Measurements from ENCODE around the gene ZNF124.

Gene ZNF124

GRCh38 chr1:247193958-247194357 lies 22.1 kb upstream of the ZNF124 start:
- no peak overlapping the region for H3K4me3 Mint-ChIP-seq
- peaks cover 58% of the 10 kb centered on the region for H3K9me3 Mint-ChIP-seq
- H3K36me3 Mint-ChIP-seq (ENCODE audit: low read depth), result peaks cover 99% of the 10 kb centered on the region
- H3K4me1 Mint-ChIP-seq, result no peaks in the 10 kb centered on the region
- TF ChIP-seq CTCF (IDR thresholded peaks at IDR 0.05; ENCODE audit: unreplicated experiment in 3 of 3), result no peak
- H3K27me3 Mint-ChIP-seq (ENCODE audit: low read depth), result no peaks in the 10 kb centered on the region
- H3K27ac Mint-ChIP-seq, result no peak overlapping the region

- Mint-ChIP-seq H3K4me3 (no peak overlapping the region), H3K9me3 (peaks cover 65% of the 10 kb centered on the region), H3K27me3 (ENCODE audit: low read depth) (no peaks in the 10 kb centered on the region), H3K27ac (no peak overlapping the region), H3K36me3 (ENCODE audit: low read depth) (peaks cover 88% of the 10 kb centered on the region), H3K4me1 (no peaks in the 10 kb centered on the region)
- no peak for TF ChIP-seq CTCF (IDR thresholded peaks at IDR 0.05; ENCODE audit: unreplicated experiment in 3 of 3)
Measured at GRCh38 chr1:247189981-247190798, 18.4 kb upstream of the ZNF124 start.

- H3K27ac Mint-ChIP-seq, result peak overlapping the region; percentile 53 to 72 (median 56)
- H3K4me3 Mint-ChIP-seq, result no peak overlapping the region
- no peaks in the 10 kb centered on the region for H3K4me1 Mint-ChIP-seq
- peaks cover 49% of the 10 kb centered on the region for H3K36me3 Mint-ChIP-seq (ENCODE audit: low read depth)
- no peak for TF ChIP-seq CTCF (IDR thresholded peaks at IDR 0.05; ENCODE audit: unreplicated experiment in 3 of 3)
- no peaks in the 10 kb centered on the region for H3K27me3 Mint-ChIP-seq (ENCODE audit: low read depth)
- H3K9me3 Mint-ChIP-seq, result peaks cover 41% of the 10 kb centered on the region
Measured at GRCh38 chr1:247185667-247186066, 13.8 kb upstream of the ZNF124 start.

- no peak overlapping the region for H3K27ac Mint-ChIP-seq
- no peaks in the 10 kb centered on the region for H3K4me1 Mint-ChIP-seq
- no peak overlapping the region for H3K4me3 Mint-ChIP-seq
- H3K9me3 Mint-ChIP-seq, result peaks cover 31% of the 10 kb centered on the region
- no peak for TF ChIP-seq CTCF (IDR thresholded peaks at IDR 0.05; ENCODE audit: unreplicated experiment in 3 of 3)
- no peaks in the 10 kb centered on the region for H3K27me3 Mint-ChIP-seq (ENCODE audit: low read depth)
- peaks cover 35% of the 10 kb centered on the region for H3K36me3 Mint-ChIP-seq (ENCODE audit: low read depth)
Measured at GRCh38 chr1:247184254-247184653, 12.4 kb upstream of the ZNF124 start.

- Mint-ChIP-seq H3K27ac (no peak overlapping the region), H3K9me3 (peaks cover 27% of the 10 kb centered on the region), H3K27me3 (ENCODE audit: low read depth) (no peaks in the 10 kb centered on the region), H3K4me3 (no peak overlapping the region), H3K36me3 (ENCODE audit: low read depth) (peaks cover 26% of the 10 kb centered on the region), H3K4me1 (no peaks in the 10 kb centered on the region)
- no peak for TF ChIP-seq CTCF (IDR thresholded peaks at IDR 0.05; ENCODE audit: unreplicated experiment in 3 of 3)
Measured at GRCh38 chr1:247182994-247183393, 11.2 kb upstream of the ZNF124 start.

DNA sequence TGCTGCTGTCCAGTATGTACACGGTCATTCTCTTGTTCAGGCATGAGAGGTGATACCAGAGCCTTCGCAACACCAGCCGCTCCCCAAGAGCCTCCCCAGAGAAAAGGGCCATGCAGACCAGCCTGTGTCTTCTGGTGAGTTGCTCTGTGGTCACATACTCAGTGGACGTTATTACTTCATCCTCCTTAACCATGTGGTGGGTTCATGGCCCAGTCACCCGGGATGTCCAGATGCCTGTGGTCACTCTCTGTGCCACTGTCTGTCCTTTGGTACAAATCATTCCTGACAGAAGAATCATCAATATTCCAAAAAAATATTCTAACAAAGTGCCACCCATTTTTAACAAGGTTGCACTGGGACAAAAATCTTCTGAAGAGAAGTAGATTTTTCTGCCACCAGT lies 8.8 kb upstream of the ZNF124 start:
- Mint-ChIP-seq H3K9me3 (peaks cover 16% of the 10 kb centered on the region), H3K4me1 (no peaks in the 10 kb centered on the region)

More for the DNA sequence above, 8.8 kb upstream of the ZNF124 start:
- Mint-ChIP-seq H3K27me3 (ENCODE audit: low read depth) (no peaks in the 10 kb centered on the region), H3K4me3 (no peak overlapping the region), H3K27ac (no peak overlapping the region), H3K36me3 (ENCODE audit: low read depth) (peaks cover 10% of the 10 kb centered on the region)
- TF ChIP-seq CTCF (IDR thresholded peaks at IDR 0.05; ENCODE audit: unreplicated experiment in 3 of 3), result no peak

Measured in nephron (organoid).